HepG2 (cell line): ENCODE results near the gene TIMM17A. TPM values are rescaled to one million over a fixed set of nuclear protein-coding genes. Genes with fewer than 3 reads are reported as not detected.
A peak's percentile ranks its signal among the peaks of the same experiment; 100 is the strongest.

Experiments used
- ATAC-seq: fragments of 200-7000 bp; cut with Tn5 transposase; 3 replicates; pipeline ENCODE4 v1.9.1; 2020; ENCODE audit warnings: mild to moderate bottlenecking, moderate library complexity
- BruUV-seq: library from RNA; stranded (reverse); fragments of 400-500 nt; replicated peaks from 2 replicates; lab custom pipeline; 2021; lab: Mats Ljungman, UMichigan
- CTCF ChIA-PET: fragments of 300-600 bp; formaldehyde crosslinking; extraction: SDS; loops from one replicate; lab custom pipeline; 2021; ENCODE audit warnings: low total read pairs, inconsistent platforms, low intra/inter-chr PET ratio; lab: Yijun Ruan, JAX
- POLR2A ChIA-PET: fragments of 350-600 bp; sonication (Branson Sonifier 250); formaldehyde crosslinking; loops from one replicate; lab custom pipeline; 2020; ENCODE audit warnings: antibody characterized with exemption, inconsistent platforms; lab: Yijun Ruan, JAX
- DNase-seq: peaks from one replicate; pipeline ENCODE4 v3.0.0-alpha.2; 2015; ENCODE audit warnings: low spot score
- FAIRE-seq: peaks from 3 replicates; lab custom pipeline; 2011; peaks lifted over from hg19 to GRCh38; lab: Jason Lieb, UNC
- H2AFZ ChIP-seq: one replicate; pipeline ENCODE4 v1.6.1; 2011; ENCODE audit warnings: low read length, inconsistent platforms
- H3K27ac ChIP-seq: fragments of 300-600 bp; 3 replicates; pipeline ENCODE4 v1.8.0; 2011; ENCODE audit warnings: mixed run types, mild to moderate bottlenecking, mixed read lengths, low read length, inconsistent platforms; ENCODE audit not compliant: insufficient read depth; ENCODE audit errors: extremely low read length
- H3K27me3 ChIP-seq, 2 experiments: fragments of 200-600 bp in 1 of 2; 2 replicates in 1 of 2; 3 replicates in 1 of 2; pipeline versions ENCODE4 v1.6.0 to v1.8.0; 2011; ENCODE audit warnings: low read length in 2 of 2, mild to moderate bottlenecking in 2 of 2, moderate library complexity in 2 of 2, inconsistent platforms in 1 of 2; ENCODE audit not compliant: insufficient read depth in 2 of 2, control insufficient read depth in 1 of 2
- H3K36me3 ChIP-seq, 2 experiments: fragments of 200-600 bp in 1 of 2; replicated peaks in 1 of 2; 2 replicates in 1 of 2; 3 replicates in 1 of 2; pipeline versions ENCODE4 v1.5.1 to v1.8.0; 2011; ENCODE audit warnings: low read length in 2 of 2, inconsistent platforms in 1 of 2; ENCODE audit not compliant: insufficient read depth in 2 of 2, control insufficient read depth in 1 of 2
- H3K4me1 ChIP-seq: 2 replicates; pipeline ENCODE4 v1.5.1; 2012; ENCODE audit warnings: low read length, inconsistent platforms; ENCODE audit not compliant: insufficient read depth
- H3K4me2 ChIP-seq: 2 replicates; pipeline ENCODE4 v1.6.0; 2011; ENCODE audit warnings: low read depth, low read length, inconsistent platforms
- H3K4me3 ChIP-seq, 3 experiments: fragments of 200-600 bp in 1 of 3; sonication (generic), shearing (Covaris generic) in 1 of 3; replicated peaks in 1 of 3; 2 replicates each; pipeline ENCODE4 v1.5.1; 2011 to 2016; ENCODE audit warnings: low read length in 3 of 3, inconsistent platforms in 2 of 3, low read depth in 2 of 3, mild to moderate bottlenecking in 2 of 3, control low read depth in 1 of 3, mixed read lengths in 1 of 3; ENCODE audit not compliant: insufficient read depth in 1 of 3
- H3K79me2 ChIP-seq: one replicate; pipeline ENCODE4 v1.6.1; 2011; ENCODE audit warnings: low read length, inconsistent platforms; ENCODE audit not compliant: insufficient read depth
- H3K9ac ChIP-seq: 2 replicates; pipeline ENCODE4 v1.6.0; 2011; ENCODE audit warnings: mild to moderate bottlenecking, low read depth, low read length, inconsistent platforms; ENCODE audit not compliant: insufficient read depth
- H3K9me3 ChIP-seq: 2 replicates; pipeline ENCODE4 v1.5.1; 2012; ENCODE audit warnings: mild to moderate bottlenecking, low read length
- H4K20me1 ChIP-seq: 2 replicates; pipeline ENCODE4 v1.6.0; 2011; ENCODE audit warnings: inconsistent platforms, mild to moderate bottlenecking, low read length, moderate library complexity; ENCODE audit not compliant: insufficient read depth
- CC2D1A ChIP-seq: sonication (generic); formaldehyde crosslinking; IDR thresholded peaks from 2 replicates; pipeline ENCODE4 v1.8.1; 2023; ENCODE audit warnings: mild to moderate bottlenecking, missing genetic modification reagents
- CENPBD1 ChIP-seq: sonication (generic); formaldehyde crosslinking; IDR thresholded peaks from 2 replicates; pipeline ENCODE4 v1.8.0; 2022; ENCODE audit warnings: missing genetic modification reagents, low read depth, mild to moderate bottlenecking, borderline replicate concordance
- CREB3 ChIP-seq: sonication (generic); formaldehyde crosslinking; IDR thresholded peaks from 2 replicates; pipeline ENCODE4 v1.5.0; 2020; ENCODE audit warnings: missing genetic modification reagents
- E2F5 ChIP-seq: sonication (generic); formaldehyde crosslinking; conservative IDR thresholded peaks from 2 replicates; pipeline ENCODE4 v1.4.0; 2020; ENCODE audit warnings: missing genetic modification reagents
- FOXM1 ChIP-seq: sonication (generic); formaldehyde crosslinking; IDR thresholded peaks from 2 replicates; pipeline ENCODE4 v1.5.0; 2020; ENCODE audit warnings: missing genetic modification reagents
- HDAC1 ChIP-seq: sonication (generic); formaldehyde crosslinking; IDR thresholded peaks from 2 replicates; pipeline ENCODE4 v1.5.1; 2020; ENCODE audit warnings: mild to moderate bottlenecking, missing genetic modification reagents
- JDP2 ChIP-seq: sonication (generic); formaldehyde crosslinking; IDR thresholded peaks from 2 replicates; pipeline ENCODE4 v1.8.1; 2022; ENCODE audit warnings: missing genetic modification reagents, borderline replicate concordance
- KLF11 ChIP-seq: IDR thresholded peaks from 2 replicates; pipeline ENCODE4 v1.6.1; 2016; ENCODE audit warnings: missing compliant biosample characterization
- MAFF ChIP-seq: IDR thresholded peaks from 2 replicates; pipeline ENCODE4 v1.6.1; 2011; ENCODE audit warnings: low read depth, low read length, improper control_type of control experiment
- PTBP1 ChIP-seq: fragments of 200-400 bp; formaldehyde crosslinking; IDR thresholded peaks from 2 replicates; pipeline ENCODE4 v1.6.1; 2018; ENCODE audit warnings: low read length, low read depth; ENCODE audit not compliant: poor library complexity, severe bottlenecking
- RBM39 ChIP-seq: fragments of 200-400 bp; formaldehyde crosslinking; IDR thresholded peaks from one replicate; pipeline ENCODE4 v1.6.1; 2018; ENCODE audit warnings: antibody characterized with exemption, mild to moderate bottlenecking, low read depth, low read length; ENCODE audit not compliant: poor library complexity, severe bottlenecking
- ZNF230 ChIP-seq: sonication (generic); formaldehyde crosslinking; IDR thresholded peaks from 2 replicates; pipeline ENCODE4 v1.4.0; 2020; ENCODE audit warnings: mild to moderate bottlenecking, missing genetic modification reagents
- ZNF263 ChIP-seq: sonication (generic); formaldehyde crosslinking; IDR thresholded peaks from 2 replicates; pipeline ENCODE4 v1.4.0; 2020; ENCODE audit warnings: missing genetic modification reagents
- ZNF282 ChIP-seq: fragments of 450-650 bp; IDR thresholded peaks from 2 replicates; pipeline ENCODE4 v1.6.1; 2018; ENCODE audit not compliant: partially characterized antibody
- WGBS: methylation state at CpG from one replicate; pipeline ENCODE4 v1.1.6; 2017; ENCODE audit warnings: low lambda C conversion rate; 5-methylcytosine and 5-hydroxymethylcytosine counted together
- in situ Hi-C: cut with HindIII; loops from 2 replicates; pipeline ENCODE4 v1.10.0; 2017; ENCODE audit warnings: low pct_unique_long_range_greater_than_20kb; ENCODE audit not compliant: extremely low pct_ligation_motif_present
- intact Hi-C: fragments of 100-400 bp; cut with micrococcal nuclease; formaldehyde crosslinking; loops from one replicate; pipeline ENCODE4 v1.10.0; 2022; ENCODE audit not compliant: unreplicated experiment
- polyA plus RNA-seq, 8 experiments: library from polyadenylated mRNA; depleted of rRNA in 3 of 8; stranded (reverse) in 7 of 8; unstranded in 1 of 8; fragments of >200 nt; fragmentation: Illumina TruSeq in 4 of 8; extraction: Trizol in 4 of 8; gene quantifications; 2 replicates each; pipeline versions ENCODE4 v1.2.1 to v1.2.3, GENCODE V29; 2011 to 2016; ENCODE audit warnings: low read depth in 4 of 8, missing spikeins in 1 of 8, mixed read lengths in 1 of 8; ENCODE audit not compliant: insufficient read depth in 1 of 8
- total RNA-seq, 5 experiments: library from RNA; depleted of rRNA; stranded (reverse); fragments of >200 nt; fragmentation: Illumina TruSeq; extraction: Trizol; gene quantifications; 2 replicates each; pipeline ENCODE4 v1.2.3, GENCODE V29; 2016; ENCODE audit warnings: low read depth in 1 of 5
- TF ChIP-seq, protein P1 (sequence below): IDR thresholded peaks from 2 replicates; pipeline ENCODE4 v1.4.0; 2020; ENCODE audit warnings: mild to moderate bottlenecking, missing genetic modification reagents

Gene TIMM17A
- total and polyA plus RNA-seq, 2 of the 13 experiments (the other 11 are each of a cell fraction or from before 2014, with no cell fraction given): 50.8 to 97.8 TPM

DNA sequence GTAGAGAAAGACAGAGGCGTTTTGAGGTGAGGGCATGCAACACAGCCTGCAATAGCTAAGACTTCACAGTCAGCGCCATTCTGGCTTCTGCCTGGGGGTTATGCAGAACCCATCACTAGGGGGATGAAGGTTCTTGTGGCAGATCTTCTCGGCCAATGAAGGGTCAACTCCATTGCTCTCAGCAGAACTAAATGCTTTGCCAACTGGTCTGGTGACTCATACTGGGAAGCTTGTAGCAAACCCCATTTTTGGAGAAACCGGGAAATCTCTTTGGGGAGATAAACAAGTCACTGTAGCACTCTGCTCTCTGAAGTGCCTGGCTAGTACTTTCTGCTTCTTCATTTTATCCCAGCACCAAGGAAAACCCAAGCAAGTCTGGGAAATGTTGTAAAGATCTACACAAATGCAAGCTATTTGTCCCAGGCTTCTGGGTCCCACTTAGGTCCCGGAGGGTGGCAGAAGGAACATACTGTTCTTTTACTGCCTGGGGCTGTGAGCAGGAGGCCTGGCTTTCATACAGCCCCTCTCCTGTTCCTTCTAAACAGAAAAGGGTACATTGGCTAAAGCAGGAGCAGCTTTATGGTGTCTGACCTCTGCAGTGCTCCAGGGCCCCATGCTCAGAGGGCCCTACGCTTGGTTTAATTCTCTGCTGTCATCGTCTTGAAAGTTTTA is 37.8 kb upstream of the TIMM17A start:
- Histone ChIP-seq H3K79me2 (no peaks in the 10 kb centered on the region), H3K27ac (no peak overlapping the region), H3K36me3 (no peaks in the 10 kb centered on the region), H3K4me1 (peaks cover 14% of the 10 kb centered on the region), H3K4me3 (no peak overlapping the region), H4K20me1 (no peaks in the 10 kb centered on the region), H2AFZ (no peak overlapping the region), H3K9ac (no peak overlapping the region), H3K4me2 (no peak overlapping the region), H3K9me3 (no peaks in the 10 kb centered on the region), H3K27me3 (peaks cover 3 to 29% of the 10 kb centered on the region in 2 experiments; a peak in 4 of 5 replicates)
- intact Hi-C loops (no loop called here), in situ Hi-C loops (no loop called here)
- DNase-seq (no peak), ATAC-seq (peak; percentile 20), FAIRE-seq (no peak)
- ChIA-PET POLR2A (no interaction called here), CTCF (no interaction called here)
- WGBS: 48% methylated on average over 5 of the region's 7 CpGs
- no TSS peak for BruUV-seq
- TF ChIP-seq JDP2 (CRISPR knock-in tag) (no peak), CENPBD1 (CRISPR knock-in tag) (no peak), HDAC1 (CRISPR knock-in tag) (no peak), PTBP1 (no peak), E2F5 (CRISPR knock-in tag) (no peak), ZNF230 (CRISPR knock-in tag) (no peak), CC2D1A (CRISPR knock-in tag) (no peak), ZNF263 (no peak), CREB3 (CRISPR knock-in tag) (no peak), MAFF (no peak), RBM39 (no peak), ZNF282 (no peak), FOXM1 (CRISPR knock-in tag) (no peak), KLF11 (CRISPR knock-in tag) (no peak)
- TF ChIP-seq, protein P1, sequence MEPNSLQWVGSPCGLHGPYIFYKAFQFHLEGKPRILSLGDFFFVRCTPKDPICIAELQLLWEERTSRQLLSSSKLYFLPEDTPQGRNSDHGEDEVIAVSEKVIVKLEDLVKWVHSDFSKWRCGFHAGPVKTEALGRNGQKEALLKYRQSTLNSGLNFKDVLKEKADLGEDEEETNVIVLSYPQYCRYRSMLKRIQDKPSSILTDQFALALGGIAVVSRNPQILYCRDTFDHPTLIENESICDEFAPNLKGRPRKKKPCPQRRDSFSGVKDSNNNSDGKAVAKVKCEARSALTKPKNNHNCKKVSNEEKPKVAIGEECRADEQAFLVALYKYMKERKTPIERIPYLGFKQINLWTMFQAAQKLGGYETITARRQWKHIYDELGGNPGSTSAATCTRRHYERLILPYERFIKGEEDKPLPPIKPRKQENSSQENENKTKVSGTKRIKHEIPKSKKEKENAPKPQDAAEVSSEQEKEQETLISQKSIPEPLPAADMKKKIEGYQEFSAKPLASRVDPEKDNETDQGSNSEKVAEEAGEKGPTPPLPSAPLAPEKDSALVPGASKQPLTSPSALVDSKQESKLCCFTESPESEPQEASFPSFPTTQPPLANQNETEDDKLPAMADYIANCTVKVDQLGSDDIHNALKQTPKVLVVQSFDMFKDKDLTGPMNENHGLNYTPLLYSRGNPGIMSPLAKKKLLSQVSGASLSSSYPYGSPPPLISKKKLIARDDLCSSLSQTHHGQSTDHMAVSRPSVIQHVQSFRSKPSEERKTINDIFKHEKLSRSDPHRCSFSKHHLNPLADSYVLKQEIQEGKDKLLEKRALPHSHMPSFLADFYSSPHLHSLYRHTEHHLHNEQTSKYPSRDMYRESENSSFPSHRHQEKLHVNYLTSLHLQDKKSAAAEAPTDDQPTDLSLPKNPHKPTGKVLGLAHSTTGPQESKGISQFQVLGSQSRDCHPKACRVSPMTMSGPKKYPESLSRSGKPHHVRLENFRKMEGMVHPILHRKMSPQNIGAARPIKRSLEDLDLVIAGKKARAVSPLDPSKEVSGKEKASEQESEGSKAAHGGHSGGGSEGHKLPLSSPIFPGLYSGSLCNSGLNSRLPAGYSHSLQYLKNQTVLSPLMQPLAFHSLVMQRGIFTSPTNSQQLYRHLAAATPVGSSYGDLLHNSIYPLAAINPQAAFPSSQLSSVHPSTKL (CRISPR knock-in tag): no peak
